ENCODE results near the gene SLC49A3.

GRCh38 chr4:723751-724530 lies 35.0 kb upstream of the SLC49A3 start:
- TF ChIP-seq POLR2A (IDR thresholded peaks at IDR 0.05; ENCODE audit: low read depth, low read length) (no peak), CTCF (conservative IDR thresholded peaks at IDR 0.05; ENCODE audit: low read depth, low read length) (no peak), RAD21 (IDR thresholded peaks at IDR 0.05; ENCODE audit: low read length) (no peak)
